Cerebellar nuclear complex (tissue), 1 donor: ENCODE data around the gene DCP2.

Experiments
- DNase-seq, 2 experiments: peaks; one replicate each; lab custom pipeline; 2025; lab: John Stamatoyannopoulos, UW

The DCP2 gene

GRCh38 chr5:112967520-112968083 lies 9.0 kb upstream of the DCP2 start:
- DNase-seq = no peak

- DNase-seq = no peak
These were observed 8.0 kb upstream of the DCP2 start for GRCh38 chr5:112968411-112969106.

DNA sequence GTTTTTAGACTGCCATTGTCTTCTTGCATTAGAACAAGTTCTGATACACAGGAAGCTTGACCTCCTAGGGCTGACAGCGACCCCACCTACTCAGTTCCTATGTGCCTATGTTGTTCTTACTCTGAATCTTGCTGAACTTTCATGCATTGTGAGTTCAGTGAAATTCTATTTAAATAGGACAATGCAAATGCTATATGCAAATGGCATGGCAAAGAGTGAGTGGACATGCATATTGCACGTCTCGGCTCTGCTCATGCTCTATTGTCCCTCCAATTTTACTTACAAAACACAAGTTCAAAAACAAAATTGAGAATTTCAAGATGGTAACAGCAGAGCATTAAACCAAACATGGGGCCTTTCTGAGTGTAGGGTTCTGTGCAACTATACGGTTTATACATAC lies 5.3 kb upstream of the DCP2 start:
- no peak for DNase-seq

- DNase-seq = no peak
These were observed 3.6 kb upstream of the DCP2 start for GRCh38 chr5:112973036-112973435.

DNA sequence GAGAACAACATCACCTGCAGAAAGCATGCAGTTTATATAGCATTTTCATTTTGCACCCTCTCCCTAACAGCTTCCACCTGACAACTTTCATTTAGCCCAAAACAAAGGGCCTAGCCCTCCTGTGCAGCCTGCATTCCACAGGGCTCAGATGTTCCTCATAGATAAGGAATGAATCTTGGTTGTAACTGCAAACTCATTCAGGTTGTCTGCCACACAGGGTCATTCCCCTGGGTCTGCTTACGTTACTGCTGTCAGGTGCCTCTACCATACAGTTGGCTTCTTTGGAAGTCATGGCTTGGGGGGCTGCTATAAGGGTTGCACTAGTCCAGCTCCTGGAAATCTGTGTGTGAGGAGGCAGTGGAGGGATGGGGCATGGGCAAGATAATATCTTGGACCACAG lies 2.7 kb upstream of the DCP2 start:
- DNase-seq = no peak

DNA sequence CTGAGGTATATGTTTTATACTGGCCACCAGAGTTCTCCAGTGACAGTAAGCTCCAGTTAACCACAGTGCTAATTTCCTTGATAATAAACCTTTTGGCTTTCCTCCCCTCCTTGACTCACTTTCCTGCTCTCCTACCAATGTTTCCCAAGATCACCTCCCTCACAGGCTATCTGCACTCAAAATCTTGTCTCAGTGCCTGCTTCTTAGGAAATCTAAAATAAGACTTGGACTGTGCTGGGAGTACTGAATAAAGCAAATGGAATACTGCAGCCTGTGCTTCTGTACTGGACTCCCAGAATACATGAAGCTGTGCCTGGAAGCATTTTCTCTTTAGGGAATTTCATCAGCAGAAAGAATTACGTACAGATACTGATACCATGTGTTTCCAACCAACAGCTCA lies 1.7 kb upstream of the DCP2 start:
- no peak for DNase-seq

- no peak for DNase-seq
These were observed 722 bp upstream of the DCP2 start for GRCh38 chr5:112975721-112976431.

DNA sequence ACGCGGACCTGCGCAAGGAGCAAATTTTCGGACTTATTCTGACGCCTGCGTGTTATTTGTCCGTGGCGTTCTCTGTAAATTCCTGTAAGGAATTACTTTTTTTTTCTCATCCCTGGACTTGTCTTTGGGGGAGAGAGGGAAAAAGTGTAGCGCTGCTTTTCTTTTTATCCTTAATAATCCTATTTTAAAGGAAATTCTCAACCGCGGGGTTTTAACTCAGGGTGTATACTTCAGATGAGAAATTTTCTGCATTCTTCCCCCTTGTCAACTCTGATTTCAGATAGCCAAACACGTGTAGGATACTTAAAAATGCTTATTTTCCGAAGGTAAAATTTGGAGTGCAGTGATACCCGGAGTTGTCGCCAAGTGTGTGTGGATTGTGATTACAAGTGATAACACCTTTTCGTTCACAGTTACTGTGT lies 853 bp downstream of the DCP2 start:
- no peak for DNase-seq

DNA sequence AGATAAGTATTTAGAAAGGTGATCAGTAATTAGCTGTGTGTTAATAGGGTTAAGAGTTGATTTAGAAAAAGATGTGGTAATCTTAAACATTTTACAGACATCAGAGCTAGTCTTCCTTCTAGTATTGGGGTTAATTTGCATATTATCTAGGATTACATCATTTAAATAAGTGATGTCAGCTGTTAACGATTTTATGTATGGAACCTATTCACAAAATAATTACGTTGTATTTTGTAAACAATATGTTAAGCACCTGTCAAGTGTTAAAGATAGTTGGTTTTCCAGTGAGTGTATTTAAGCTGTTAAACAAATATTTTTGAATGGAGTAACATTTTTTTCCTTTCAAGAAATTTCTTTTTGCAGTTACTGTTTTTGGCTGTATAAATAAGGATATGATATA lies 2.2 kb downstream of the DCP2 start:
- no peak for DNase-seq

DNA sequence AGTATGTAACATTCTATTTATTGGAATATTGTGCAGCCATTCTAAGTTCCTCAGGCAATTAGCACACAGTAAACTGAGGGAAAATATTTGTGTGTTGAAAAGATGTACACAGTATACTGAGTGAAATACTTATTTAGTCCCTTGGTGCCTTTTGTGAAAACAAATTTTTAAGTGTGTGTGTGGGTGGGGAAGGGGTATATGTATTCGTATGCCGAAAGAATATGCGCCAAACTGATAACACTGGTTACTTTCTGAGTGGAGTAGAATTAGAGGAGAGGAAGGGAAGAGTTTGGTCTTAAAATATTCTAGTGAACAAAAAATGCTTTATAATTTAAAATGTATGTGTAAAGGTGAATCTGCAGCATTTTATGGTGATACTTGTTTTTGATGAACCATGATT lies 3.1 kb downstream of the DCP2 start:
- DNase-seq = no peak

DNA sequence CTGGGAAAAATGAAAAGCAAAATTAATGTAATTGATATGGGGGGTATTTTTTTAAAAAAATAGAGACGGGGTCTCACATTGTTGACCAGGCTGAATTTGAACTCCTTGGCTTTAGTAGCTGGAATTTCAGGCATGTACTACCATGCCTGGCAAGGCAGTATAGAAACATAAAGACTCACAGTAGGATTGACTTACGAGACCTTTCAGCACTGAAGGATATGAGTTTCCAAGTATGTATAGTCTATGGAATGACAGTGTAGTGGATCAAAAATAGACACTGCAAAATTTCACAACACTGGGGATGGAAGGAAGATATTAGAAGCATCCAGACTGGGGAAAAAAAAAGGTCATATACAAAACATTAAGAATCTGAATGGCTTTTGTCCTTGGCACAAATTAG lies 6.8 kb downstream of the DCP2 start:
- DNase-seq = no peak

DNA sequence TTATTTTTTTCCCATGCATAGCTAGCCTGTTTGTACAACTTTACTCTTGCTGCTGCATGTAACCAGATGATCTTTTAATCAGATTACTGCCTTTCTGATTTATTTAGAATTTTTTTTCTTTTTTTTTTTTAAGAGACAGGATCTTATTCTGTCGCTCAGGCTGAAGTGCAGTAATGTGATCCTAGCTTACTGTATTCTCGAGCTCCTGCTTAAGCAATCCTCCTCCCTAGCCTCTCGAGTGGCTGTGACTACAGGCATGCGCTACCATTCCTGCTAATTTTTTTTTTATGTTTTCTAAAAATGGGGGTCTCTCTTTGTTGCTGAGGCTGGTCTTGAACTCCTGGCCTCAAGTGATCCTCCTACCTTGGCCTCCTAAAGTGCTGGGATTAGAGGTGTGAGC lies 9.6 kb downstream of the DCP2 start:
- DNase-seq = no peak

- peak in 1 of 2 experiments; percentile 48 for DNase-seq
These were observed 19.4 kb downstream of the DCP2 start for GRCh38 chr5:112995764-112996618.

DNA sequence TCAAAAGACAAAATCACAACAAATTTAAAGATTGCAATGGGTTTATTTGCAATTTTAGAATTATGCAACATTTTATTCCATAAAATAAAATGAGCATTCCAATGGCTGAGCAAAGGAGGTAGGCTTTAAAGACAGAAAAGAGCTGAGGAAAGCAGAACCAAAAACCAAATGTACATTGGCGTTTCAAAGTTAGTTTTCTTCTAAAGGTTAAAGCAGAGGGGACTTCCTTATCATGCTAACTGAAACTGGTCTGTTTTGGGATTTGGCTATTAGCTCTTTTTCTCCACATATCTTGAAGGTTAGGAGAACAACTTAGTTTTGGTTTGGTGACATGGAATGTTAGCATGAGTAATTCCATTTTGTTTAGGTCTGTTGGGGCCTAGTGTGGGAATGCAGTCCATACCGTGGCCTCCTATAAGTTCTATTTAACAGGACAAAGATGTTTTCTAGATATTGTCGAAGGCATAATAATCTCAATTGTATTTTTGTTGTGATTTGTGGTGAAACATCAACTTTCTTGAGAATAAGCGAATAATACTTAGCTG lies 20.3 kb downstream of the DCP2 start:
- no peak for DNase-seq

GRCh38 chr5:112998296-112998695 lies 21.7 kb downstream of the DCP2 start:
- DNase-seq = no peak

GRCh38 chr5:113000466-113000865 lies 23.9 kb downstream of the DCP2 start:
- no peak for DNase-seq

GRCh38 chr5:113002423-113002822 lies 25.8 kb downstream of the DCP2 start:
- DNase-seq = no peak

DNA sequence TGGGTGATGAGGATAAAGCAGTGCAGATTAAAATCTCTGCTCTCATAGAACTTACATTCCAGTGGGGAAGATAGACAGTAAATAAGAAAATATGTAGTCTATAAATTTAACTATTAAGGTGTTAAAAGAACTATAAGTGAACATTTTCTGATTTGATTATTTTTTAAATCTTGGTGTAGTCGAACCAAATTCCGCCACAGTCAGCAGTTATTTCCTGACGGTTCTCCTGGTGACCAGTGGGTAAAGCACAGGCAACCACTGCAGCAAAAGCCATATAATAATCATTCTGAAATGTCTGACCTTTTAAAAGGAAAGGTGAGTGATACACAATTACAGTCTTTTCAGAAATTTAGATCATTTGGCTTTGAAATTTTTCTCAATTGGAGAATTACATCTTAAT lies 27.2 kb downstream of the DCP2 start:
- no peak for DNase-seq

- DNase-seq = no peak
These were observed 28.9 kb downstream of the DCP2 start for GRCh38 chr5:113005454-113005853.

DNA sequence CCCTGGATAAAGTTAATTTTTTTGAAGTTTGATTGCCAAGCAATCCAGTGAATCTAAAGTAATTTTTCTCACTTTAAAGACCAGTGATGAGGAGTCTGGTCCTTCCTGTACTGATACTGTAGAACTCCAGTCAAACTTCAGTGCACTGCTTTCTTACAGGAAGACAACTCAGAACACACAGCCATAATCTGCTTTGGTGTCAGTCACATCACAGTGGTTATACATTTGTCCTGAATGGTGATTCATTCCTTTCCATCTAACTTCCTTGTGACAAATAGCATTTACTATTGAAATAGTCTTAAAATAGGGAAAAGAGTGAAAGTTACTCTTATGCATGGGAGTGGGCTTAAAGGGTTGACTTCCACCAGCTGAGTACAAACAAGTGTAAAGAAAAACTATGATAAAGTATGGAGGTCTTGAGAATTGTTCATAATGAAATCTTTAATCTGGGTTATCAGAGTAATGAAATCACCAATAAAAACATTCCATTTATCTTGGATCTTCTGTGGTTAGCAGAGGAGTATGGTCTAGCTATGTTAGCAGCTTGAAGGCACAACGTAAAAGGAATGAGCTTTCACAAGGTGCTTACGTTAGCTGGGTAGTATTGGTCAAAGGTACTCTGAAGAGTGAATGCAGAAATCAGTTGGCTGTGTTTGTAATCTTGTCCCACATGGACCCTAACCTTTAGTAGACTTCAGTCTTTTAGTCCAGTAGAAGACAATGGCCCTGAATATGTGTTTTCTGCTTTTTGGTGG lies 41.5 kb downstream of the DCP2 start:
- no peak for DNase-seq

DNA sequence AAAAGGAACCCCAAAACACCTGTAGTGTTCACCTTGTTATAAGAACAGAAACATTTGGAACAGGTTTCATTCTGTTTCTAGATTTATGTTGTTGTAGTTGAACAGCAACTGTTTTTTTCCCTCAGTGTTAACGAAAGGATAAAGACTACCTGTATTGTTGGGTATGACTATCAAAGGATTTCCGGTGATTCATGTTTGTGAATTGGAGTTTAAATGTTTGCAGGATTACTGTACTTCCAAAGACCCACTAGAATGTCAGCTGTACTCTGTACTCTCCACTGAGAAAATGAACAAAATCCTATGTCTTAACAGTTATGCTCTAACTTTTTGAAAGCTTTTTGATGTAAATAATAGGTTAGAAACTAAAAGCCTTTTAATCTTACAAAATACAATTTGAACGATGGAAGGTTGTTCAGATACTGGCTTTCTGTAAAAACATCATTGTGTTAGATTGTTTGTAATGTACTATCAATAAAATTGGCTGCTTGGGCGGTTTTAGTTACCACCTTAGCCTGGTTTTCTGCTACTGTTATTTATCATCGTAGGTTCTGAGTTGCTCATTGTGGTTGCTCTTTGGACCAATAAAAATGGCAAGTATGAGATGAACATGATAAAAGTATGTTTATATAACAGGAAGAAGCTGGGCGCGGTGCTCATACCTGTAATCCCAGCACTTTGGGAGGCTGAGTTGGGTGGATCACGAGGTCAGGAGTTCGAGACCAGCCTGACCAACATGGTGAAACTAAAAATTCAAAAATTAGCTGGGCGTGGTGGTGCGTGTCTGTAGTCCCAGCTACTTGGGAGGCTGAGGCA lies 44.1 kb downstream of the DCP2 start:
- DNase-seq = no peak
